Ecto neural progenitor cell (in vitro differentiated cells): ENCODE data around the gene ABCA4.
A peak's percentile ranks its signal among the peaks of the same experiment; 100 is the strongest.

Experiments used
- DNase-seq: peaks from one replicate; pipeline ENCODE4 v3.0.0-alpha.2; 2018; ENCODE audit warnings: low spot score

Gene ABCA4

GRCh38 chr1:94083681-94084080 is 37.3 kb downstream of the ABCA4 start:
- DNase-seq, result no peak

- no peak for DNase-seq
Observed at GRCh38 chr1:94081566-94082344, 39.2 kb downstream of the ABCA4 start.

- no peak for DNase-seq
Observed at GRCh38 chr1:94079989-94080388, 41.0 kb downstream of the ABCA4 start.

- no peak for DNase-seq
Observed at GRCh38 chr1:94079080-94079940, 41.6 kb downstream of the ABCA4 start.

- DNase-seq, result no peak
Observed at GRCh38 chr1:94072840-94073522, 48.0 kb downstream of the ABCA4 start.

GRCh38 chr1:94071976-94072375 is 49.0 kb downstream of the ABCA4 start:
- DNase-seq, result no peak

GRCh38 chr1:94071391-94071790 is 49.6 kb downstream of the ABCA4 start:
- DNase-seq, result no peak

GRCh38 chr1:94070865-94071264 is 50.1 kb downstream of the ABCA4 start:
- no peak for DNase-seq

GRCh38 chr1:94069919-94070285 is 51.0 kb downstream of the ABCA4 start:
- no peak for DNase-seq

- no peak for DNase-seq
Observed at GRCh38 chr1:94068999-94069918, 51.7 kb downstream of the ABCA4 start.

- DNase-seq, result no peak
Observed at GRCh38 chr1:94068096-94068998, 52.6 kb downstream of the ABCA4 start.

- no peak for DNase-seq
Observed at GRCh38 chr1:94067196-94067595, 53.8 kb downstream of the ABCA4 start.

GRCh38 chr1:94063379-94063778 is 57.6 kb downstream of the ABCA4 start:
- no peak for DNase-seq

- peak; percentile 79 for DNase-seq
Observed at GRCh38 chr1:94061513-94062443, 59.2 kb downstream of the ABCA4 start.

- DNase-seq, result no peak
Observed at GRCh38 chr1:94060720-94061119, 60.2 kb downstream of the ABCA4 start.

- DNase-seq, result no peak
Observed at GRCh38 chr1:94058766-94059165, 62.2 kb downstream of the ABCA4 start.

GRCh38 chr1:94056996-94057395 is 64.0 kb downstream of the ABCA4 start:
- DNase-seq, result no peak

- no peak for DNase-seq
Observed at GRCh38 chr1:94056171-94056570, 64.8 kb downstream of the ABCA4 start.

- no peak for DNase-seq
Observed at GRCh38 chr1:94055459-94056122, 65.4 kb downstream of the ABCA4 start.
